D341Med (cell line): Measurements from ENCODE around the gene DSC3.

Experiments used
- DNase-seq: peaks from one replicate; pipeline ENCODE4 v3.0.0; 2012; ENCODE audit warnings: low spot score

The DSC3 gene

GRCh38 chr18:30971338-30971956 is 71.1 kb downstream of the DSC3 start:
- DNase-seq: no peak

- no peak for DNase-seq
Observed at GRCh38 chr18:30970196-30970816, 72.2 kb downstream of the DSC3 start.

GRCh38 chr18:30969670-30970170 is 72.8 kb downstream of the DSC3 start:
- no peak for DNase-seq

GRCh38 chr18:30967701-30968100 is 74.8 kb downstream of the DSC3 start:
- DNase-seq: no peak

DNA sequence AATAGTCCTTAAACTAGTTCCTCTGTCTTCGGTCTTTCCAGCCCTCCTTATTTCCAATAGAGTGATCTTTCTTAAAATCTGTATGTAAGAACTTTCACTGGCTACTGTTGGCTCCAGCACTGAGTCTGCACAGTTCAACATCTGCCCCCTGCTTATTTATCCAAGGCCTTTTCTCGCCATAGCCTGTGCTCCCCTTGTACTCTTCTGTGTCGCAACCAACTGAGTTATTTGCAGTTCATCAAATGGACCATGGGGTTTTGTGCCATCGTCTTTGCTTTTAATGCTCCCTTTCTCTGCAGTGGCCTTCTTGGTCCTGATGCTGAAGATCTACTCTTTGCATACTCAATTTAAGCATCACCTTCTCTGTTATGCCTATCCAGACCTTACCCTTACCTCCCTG is 77.3 kb downstream of the DSC3 start:
- DNase-seq: no peak

DNA sequence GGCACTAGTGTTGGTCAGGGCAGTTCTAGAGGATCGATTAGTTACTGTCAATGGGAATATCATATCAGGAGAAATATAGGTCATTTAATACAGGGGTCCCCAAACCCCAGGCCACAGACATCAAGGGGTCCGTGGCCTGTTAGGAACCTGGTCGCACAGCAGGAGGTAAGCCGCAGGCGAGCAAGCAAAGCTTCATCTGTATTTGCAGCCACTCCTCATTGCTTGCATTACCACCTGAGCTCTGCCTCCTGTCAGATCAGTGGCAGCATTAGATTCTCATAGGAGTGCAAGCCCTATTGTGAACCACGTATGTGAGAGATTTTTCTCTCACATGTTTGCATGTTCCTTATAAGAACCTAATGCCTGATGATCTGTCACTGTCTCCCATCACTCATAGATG is 81.9 kb downstream of the DSC3 start:
- no peak for DNase-seq

- DNase-seq: no peak
Observed at GRCh38 chr18:30957066-30957465, 85.5 kb downstream of the DSC3 start.

DNA sequence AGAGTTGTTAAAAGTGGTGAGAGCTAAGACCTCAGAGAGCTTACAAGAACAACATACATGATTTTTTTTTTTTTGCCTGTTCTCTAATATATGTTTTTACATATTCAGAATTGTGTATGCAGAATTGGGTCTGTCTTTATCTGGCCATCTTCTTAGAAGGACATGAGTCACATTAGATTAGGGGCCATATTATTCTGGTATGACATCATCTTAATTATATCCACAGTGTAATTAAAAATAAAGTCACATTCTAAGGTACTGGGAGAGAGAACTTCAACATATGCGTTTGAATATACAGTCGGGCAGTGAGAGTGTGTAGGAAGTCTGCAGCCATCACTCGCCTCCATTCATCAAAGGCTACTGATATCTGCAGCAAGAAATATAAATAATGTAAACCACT is 88.3 kb downstream of the DSC3 start:
- DNase-seq: no peak

GRCh38 chr18:30945761-30946160 is 96.8 kb downstream of the DSC3 start:
- DNase-seq: no peak

- no peak for DNase-seq
Observed at GRCh38 chr18:30944773-30945417, 97.6 kb downstream of the DSC3 start.

DNA sequence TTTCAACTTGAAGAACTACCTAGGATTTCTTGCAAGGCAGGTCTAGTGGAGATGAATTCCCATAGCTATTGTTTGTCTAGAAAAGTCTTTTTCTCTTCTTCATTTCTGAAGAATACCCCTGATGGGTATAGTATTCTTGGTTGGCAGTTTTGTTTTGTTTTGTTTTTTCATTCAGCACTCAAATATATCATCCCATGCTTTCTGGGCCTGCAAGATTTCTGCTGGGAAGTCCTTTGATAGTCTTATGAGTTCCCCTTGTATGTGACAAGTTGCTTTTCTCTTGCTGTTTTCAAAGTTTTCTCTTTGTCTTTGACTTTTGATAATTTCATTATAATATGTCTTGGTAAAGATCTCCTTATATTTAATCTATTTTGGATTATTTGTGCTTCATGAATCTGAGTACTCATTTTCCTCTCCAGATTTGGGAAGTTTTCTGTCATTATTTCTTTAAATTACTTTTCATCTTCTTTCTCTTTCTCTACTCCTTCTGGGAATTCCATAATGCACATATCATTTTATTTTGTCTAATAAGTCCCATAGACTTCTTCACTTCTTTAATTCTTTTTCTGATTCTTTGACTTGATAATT is 101.5 kb downstream of the DSC3 start:
- DNase-seq: no peak
